Stromal cell of bone marrow (primary cell): ENCODE results near the gene AP2M1.

Experiments
- DNase-seq: peaks from one replicate; pipeline ENCODE4 v3.0.0-alpha.2; 2012; ENCODE audit warnings: low read depth

The AP2M1 gene

DNA sequence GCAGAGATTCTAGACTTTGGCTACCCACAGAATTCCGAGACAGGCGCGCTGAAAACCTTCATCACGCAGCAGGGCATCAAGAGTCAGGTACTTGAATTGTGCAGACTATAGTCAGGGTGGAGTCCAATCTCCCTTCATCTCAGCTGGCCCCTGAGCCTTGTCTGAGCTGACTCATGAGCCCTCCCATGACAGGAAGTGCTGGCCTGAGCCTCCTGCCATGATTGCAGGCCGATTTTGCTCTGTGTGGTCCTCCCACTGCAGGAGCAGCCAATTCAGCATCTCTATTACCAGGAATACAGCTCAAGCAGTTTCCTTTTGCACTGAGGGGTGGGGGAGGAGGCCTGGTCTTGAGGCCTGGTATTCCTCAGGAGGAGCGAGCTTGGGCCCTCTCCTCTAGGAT is 5.5 kb downstream of the AP2M1 start:
- DNase-seq = no peak

DNA sequence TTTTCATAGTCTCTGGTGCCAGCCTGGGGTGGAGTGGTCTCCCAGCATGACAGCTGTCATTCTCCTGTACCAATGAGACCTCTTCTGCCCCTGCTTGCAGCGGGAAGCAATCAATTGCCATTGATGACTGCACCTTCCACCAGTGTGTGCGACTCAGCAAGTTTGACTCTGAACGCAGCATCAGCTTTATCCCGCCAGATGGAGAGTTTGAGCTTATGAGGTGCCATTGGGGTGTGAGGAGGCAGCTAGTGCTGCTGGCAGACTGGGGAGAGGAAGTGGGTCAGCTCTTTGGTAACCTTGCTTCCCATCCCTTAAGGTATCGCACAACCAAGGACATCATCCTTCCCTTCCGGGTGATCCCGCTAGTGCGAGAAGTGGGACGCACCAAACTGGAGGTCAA is 6.9 kb downstream of the AP2M1 start:
- DNase-seq = no peak

DNA sequence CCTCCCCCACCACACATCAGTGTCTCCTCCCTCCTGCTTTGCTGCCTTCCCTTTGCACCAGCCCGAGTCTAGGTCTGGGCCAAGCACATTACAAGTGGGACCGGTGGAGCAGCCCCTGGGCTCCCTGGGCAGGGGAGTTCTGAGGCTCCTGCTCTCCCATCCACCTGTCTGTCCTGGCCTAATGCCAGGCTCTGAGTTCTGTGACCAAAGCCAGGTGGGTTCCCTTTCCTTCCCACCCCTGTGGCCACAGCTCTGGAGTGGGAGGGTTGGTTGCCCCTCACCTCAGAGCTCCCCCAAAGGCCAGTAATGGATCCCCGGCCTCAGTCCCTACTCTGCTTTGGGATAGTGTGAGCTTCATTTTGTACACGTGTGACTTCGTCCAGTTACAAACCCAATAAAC is 9.0 kb downstream of the AP2M1 start:
- no peak for DNase-seq

GRCh38 chr3:184184546-184185230 is 10.0 kb downstream of the AP2M1 start:
- DNase-seq = no peak

DNA sequence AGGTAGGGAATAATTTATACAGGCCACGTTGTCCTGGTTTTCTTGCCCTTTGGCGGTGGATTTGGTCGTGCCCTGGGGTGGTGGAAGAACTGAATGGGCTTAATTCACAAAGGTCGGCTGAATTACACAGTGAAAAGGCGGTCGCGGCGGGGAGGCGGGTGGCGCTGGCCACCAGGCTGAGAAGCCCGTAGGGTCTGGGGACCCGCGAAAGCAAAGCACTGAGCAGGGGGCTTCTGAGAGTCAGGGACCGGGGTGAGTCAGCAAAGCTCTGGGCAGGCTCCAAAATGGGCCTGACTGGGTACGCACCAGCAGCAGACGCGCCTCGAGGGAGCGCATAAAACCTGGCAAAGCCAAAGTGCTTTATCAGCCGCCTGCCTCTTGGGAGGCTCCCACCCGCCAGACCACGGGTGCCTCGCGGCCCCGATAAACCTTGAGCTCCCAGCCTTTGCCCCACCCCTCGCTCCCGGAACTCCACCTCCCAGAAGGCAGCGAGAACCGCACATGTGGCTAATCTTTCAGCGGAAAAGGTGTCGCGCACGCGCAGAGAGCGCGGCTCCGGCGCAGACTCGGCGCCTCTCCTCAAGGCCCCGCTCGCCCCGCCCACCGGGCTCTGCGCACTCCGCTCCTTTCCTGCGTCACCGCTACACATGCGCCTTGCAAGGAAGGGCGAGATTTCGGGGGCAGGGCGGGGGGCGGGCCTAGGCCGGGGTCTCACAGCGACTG is 11.0 kb downstream of the AP2M1 start:
- peak; percentile 96 for DNase-seq

DNA sequence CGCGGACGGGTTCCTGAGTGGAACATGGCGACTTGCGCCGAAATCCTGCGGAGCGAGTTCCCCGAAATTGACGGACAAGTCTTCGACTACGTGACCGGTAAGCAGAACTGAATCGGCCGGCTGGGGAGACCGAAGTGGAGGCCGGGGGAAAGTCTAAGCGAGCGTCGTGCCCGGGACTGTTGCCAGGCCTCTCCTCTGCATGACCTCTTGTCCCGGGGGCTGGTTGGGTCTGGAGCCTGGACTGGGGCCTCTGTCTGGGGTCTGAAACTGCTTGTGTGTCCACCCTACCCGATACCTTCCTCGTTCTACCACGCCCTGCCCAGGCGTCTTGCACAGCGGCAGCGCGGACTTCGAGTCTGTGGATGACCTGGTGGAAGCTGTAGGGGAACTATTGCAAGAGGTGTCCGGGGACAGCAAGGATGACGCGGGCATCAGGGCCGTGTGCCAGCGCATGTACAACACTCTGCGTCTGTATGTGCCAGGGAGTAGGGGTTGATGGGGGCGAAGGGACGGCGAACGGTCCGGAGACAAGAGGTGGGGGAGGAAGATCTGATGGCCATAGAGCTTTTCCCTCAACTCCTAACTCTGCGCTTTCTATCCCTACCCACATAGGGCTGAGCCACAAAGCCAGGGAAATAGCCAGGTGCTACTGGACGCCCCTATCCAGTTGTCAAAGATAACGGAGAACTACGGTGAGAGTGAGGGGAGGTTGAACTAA is 11.7 kb downstream of the AP2M1 start, which contains the start of gene ABCF3:
TSS of gene ABCF3 (plus strand) at position 16 of the 718 bp plus-strand sequence. CDS start at position 25, 9 bp downstream.
- no peak for DNase-seq

GRCh38 chr3:184186902-184187207 is 12.2 kb downstream of the AP2M1 start:
- DNase-seq = no peak

DNA sequence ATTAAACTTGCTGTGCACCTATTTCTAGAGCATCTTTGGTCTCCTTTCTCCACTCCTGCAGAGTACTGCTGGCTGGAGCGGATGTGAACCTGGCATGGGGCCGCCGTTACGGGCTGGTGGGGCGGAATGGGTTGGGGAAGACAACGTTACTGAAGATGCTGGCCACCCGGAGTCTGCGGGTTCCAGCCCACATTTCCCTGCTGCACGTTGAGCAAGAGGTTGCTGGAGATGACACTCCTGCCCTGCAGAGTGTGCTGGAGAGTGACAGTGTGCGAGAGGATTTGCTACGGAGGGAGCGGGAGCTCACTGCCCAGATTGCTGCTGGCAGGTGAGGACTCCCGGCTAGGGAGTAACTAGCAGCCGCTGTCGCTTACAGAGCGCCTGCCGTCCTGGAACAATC is 13.4 kb downstream of the AP2M1 start:
- DNase-seq = no peak

DNA sequence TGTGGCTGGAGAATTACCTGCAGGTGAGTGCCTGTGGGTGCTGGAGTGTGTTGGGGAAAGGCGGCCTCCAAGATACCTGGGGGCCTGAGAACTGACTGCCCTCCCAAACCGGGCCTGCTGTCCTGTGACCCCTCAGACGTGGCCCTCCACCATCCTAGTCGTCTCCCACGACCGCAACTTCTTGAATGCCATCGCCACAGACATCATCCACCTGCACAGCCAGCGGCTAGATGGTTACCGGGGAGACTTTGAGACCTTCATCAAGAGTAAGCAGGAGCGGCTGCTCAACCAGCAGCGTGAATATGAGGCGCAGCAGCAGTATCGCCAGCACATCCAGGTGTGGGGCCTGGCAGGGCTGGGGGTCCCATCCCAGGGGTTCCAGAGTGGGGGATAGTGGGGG is 14.8 kb downstream of the AP2M1 start:
- DNase-seq = no peak

- DNase-seq = no peak
These were observed 18.2 kb downstream of the AP2M1 start for GRCh38 chr3:184192889-184193288.

DNA sequence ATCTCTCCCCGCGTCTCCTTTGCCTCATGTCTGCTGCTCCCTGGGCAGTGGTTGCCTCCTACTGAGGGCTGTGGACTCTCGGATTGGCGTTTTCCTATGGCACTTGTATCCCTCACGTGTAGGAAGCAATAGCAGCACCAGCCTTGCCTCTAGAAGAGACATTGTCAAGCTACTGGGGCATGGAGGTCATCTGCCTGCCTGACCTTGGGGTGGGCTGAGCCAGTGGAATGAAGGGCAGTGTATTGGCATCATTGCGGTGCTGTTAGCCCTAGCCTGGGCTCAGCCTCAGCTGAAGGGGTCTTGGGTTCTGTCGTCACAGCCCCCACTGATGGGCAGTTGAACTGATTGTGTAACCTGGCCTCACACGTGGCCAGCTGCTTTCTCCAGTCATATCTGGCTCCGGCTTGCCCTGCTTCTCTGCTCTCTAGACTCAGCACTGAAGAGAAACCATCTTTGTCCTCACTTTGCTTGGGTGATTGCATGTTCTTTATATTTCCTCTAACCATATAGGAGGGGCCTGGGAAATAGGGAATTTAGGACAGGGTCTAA is 19.4 kb downstream of the AP2M1 start:
- DNase-seq = no peak

DNA sequence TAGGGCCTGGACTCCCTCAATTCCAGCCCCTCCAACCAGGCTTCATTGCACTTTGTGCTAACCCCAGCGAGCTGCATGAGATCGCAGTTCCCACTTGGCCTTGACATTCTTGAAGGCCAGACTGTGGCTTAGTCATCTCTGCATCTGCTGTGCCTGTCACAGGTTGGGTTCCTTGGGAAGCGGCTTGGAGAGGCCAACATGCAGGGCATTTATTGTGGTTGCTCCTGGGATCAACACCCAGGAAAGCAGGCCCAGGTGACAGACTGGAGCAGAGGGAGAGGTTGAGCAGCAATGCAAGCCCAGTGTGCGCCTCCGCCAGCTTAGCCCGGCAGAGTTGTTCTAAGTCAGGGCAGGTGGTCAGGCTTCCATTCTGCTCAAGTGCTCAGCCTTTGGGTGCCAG is 21.9 kb downstream of the AP2M1 start:
- DNase-seq = no peak

DNA sequence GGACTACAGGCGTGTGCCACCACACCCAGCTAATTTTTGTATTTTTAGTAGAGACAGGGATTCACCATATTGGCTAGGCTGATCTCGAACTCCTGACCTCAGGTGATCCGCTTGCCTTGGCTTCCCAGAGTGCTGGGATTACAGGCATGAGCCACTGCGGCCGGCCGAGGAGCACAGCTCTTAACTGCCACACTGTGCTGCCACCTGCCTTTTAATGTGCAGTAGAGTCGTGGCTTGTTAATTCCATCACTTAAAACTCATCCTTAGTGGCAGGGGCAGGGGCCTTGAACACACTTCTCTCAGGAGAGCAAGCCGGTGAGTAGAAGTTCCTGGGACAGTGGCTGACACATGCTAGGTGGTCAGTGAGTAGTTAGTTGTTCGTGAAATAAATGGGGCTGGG is 23.9 kb downstream of the AP2M1 start:
- no peak for DNase-seq

- DNase-seq = no peak
These were observed 26.2 kb downstream of the AP2M1 start for GRCh38 chr3:184200825-184201224.

DNA sequence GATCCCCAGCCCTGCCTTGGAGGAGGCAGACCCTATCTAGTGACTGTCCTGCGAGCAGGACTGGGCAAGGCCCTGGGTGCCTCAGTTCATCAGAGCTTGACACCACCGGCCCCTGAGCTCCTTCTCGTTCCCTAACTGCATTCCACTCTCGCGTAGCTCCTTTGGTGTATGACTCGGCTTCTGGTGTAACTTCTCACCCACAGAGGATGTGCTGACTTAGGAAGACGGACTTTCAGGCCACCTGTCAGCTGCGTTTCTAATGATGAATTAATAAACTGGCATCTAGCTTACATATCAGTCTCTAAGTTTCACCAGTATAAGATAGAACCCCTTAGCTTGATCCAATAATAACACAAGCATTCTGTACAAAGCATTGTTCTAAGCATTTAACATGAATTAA is 28.9 kb downstream of the AP2M1 start:
- DNase-seq = no peak

DNA sequence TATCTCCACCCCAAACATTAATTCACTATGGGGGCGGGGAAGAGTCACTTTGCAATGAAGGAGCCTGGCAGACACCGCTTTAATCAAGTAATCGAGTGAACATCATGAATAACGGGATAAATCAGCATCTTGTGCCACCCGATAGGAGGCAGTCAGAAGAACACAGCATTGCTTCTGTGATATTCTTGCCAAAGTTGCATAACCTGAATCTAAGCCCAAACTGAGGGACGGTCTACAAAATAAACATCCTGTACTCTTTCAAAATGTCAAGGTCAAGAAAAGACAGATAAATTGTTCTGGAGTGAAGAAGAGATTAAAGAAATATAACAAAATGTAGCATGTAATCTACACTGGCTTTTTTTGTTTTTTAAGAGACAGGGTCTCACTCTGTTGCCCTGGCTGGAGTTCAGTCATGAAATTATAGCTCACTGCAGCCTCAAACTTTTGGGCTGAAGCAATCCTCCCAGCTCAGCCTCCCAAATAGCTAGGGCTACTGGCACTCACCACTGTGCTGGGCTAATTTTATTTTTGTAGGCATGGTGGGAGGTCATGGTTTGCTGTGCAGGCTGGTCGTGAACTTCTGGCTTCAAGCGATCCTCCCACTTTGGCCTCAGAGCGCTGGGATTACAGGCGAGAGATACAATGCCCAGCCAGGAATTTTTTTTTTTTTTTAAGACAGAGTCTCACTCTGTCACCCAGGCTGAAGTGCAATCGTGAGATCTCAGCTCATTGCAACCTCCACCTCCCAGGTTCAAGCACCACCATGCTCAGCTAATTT is 34.7 kb downstream of the AP2M1 start:
- no peak for DNase-seq

DNA sequence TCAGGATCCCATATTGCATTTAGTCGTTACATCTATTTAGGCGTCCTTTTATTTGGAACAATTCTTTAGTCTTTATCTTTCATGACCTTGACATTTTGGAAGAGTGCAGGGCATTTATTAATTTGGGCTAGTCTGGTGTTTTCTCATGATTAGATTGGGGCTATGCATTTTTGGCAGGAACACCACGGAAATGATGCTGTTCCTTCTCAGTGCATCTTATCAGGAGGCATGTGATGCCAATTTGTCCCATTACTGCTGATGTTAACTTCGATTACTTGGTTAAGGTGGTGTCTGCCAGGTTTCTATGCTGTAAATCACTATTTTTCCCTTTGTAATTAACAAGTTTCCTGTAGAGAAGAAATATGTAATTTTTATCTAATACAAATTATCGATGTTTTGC is 36.6 kb downstream of the AP2M1 start:
- no peak for DNase-seq

DNA sequence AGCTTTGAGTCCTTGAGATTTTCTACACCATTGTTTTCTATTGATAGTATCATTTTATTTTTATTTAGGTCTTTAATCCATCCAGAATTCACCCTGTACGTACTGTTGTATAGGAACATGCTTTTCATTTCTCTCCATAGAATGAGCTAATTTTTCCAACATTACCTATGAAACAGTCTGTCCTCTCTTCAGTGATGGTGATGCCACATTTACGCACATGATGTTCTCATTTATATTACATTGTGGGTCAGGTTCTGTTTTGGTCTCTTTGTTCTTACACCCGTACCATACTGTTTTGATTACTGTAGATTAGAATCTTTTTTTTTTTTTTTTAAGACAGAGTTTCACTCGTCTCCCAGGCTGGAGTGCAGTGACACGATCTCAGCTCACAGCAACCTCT is 37.1 kb downstream of the AP2M1 start:
- no peak for DNase-seq

DNA sequence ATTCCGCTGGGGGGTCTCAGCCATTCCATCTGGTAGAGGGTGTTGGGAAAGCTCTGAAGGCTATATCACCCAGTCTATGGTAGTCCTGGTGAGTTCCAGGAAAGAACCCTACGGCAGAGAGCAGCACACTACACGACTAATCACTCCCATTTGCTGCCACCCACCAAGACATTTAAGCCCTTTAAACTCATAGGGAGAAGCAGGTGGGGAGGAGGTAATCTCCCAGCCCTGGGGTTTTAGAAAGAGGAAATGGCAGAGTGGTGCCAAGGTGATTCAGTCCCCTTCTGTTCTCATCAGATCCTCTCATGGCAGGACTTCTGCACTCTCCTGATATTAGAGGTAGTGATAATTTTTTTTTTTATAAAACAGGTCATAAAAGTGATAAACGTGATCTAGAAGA is 44.2 kb downstream of the AP2M1 start:
- DNase-seq = no peak

- DNase-seq = no peak
These were observed 47.9 kb downstream of the AP2M1 start for GRCh38 chr3:184222521-184222920.

DNA sequence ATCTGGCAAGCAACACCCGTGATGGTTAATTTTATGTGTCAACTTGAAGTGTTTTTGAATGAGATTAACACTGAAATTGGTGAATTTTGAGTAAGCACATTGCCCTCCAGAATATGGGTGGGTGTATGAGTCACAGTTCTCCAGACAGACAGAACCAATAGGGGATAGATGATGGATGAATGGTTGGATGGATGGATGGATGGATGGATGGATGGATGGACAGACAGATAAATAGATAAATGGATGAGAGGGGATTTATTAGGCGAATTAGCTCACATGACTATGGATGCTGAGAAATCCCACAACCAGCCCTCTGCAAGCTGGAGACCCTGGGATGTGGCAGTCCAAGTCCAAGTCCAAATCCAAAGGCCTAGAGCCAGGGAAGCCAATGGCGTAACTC is 49.3 kb downstream of the AP2M1 start:
- no peak for DNase-seq

DNA sequence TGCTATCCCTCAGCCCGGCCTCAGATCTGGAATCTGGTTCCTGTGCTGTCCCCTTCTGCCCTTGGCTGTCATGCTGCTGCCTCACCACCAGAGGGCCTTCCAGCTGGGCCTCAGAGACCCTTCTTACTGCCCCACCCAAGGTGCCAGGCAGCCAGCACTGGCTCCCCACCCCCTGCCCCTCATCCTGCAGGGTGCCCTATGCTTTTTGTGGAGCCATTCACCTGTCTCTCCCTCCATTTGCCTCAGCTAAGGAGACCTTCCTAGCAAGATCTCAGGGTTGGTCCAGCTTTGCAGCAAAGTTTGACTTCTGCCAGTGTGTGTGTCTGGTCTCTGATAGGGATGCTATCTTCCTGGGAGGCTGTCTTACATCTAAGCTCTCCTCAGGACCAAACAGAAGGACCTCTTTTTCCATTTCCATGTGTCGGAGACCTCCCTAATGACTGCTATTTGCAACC is 52.9 kb downstream of the AP2M1 start:
- no peak for DNase-seq
